Smooth muscle cell of the umbilical artery (primary cell): Measurements from ENCODE around the gene SPRR2G. TPM values are rescaled to one million over a fixed set of nuclear protein-coding genes. Genes with fewer than 3 reads are reported as not detected.

ENCODE experiments used
- total RNA-seq: library from RNA; depleted of rRNA; stranded (reverse); fragments of >200 nt; gene quantifications from 2 replicates; pipeline ENCODE4 v1.2.3, GENCODE V29; 2014

The SPRR2G gene
- not detected in 2 replicates for total RNA-seq

DNA sequence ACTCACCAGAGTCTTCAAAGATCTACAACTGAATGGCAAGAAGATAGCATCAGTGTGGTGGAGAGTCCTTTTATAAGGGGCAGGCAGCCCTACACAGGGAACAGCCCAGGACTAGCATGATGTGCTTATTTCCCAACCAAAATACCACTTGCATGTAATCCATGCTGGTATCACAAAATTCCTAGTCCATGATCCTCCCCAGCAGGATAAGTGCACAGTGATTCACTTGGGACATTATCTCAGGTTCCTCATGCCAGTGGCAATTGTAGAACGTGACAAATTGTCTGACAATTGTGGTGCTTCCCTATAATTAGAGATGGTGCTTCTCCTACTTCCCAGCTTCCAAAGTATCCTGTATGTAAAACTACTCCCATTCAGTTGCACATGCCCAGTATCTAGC is at the start of gene SPRR2G:
Gene SPRR2G (minus strand): TSS at position 45 of the 400 bp plus-strand sequence. CDS start 780 bp downstream, outside the sequence.

DNA sequence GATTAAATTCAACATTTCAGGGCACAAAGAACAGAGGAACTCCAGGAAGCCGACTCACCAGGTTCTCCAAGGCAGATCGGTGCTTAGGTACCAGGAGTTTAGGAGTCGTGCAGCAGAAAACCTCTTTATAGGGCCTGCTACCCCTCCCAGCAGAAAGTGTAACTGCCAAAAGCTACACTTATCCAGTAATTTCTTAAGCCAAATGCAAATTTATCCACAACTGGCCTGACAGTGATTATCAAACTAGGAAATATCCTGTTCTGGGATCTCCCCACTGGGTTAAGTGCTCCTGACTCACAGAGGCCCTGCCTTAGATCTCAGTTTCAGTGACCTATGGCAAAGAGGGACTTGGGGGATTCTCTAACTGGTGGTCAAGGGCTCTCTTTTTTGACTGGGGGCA is 37.3 kb downstream of the SPRR2G start, which contains the start of gene SPRR2F:
Gene SPRR2F (minus strand): TSS at position 101 of the 400 bp plus-strand sequence. CDS start 783 bp downstream, outside the sequence.

Other genes with a start within 250 kb of the SPRR2G start
- 1.1 TPM in 1 of 2 replicates, not detected in the other for gene IVL, start 242.3 kb downstream of the SPRR2G start, total RNA-seq
- gene SPRR5, start 203.7 kb downstream of the SPRR2G start, total RNA-seq, result not detected in 2 replicates
- not detected in 2 replicates for gene SPRR4, start 180.2 kb downstream of the SPRR2G start, total RNA-seq
- not detected in 2 replicates for gene SPRR1A, start 166.8 kb downstream of the SPRR2G start, total RNA-seq
- gene SPRR3, start 149.1 kb downstream of the SPRR2G start, total RNA-seq, result not detected in 2 replicates
- not detected in 2 replicates for gene SPRR1B, start 119.7 kb downstream of the SPRR2G start, total RNA-seq
- not detected in 2 replicates for gene SPRR2D, start 109.8 kb downstream of the SPRR2G start, total RNA-seq
- not detected in 2 replicates for gene SPRR2A, start 93.4 kb downstream of the SPRR2G start, total RNA-seq
- gene SPRR2B, start 79.3 kb downstream of the SPRR2G start, total RNA-seq, result not detected in 2 replicates
- not detected in 2 replicates for gene SPRR2E, start 56.4 kb downstream of the SPRR2G start, total RNA-seq
- gene SPRR2F, start 37.4 kb downstream of the SPRR2G start, total RNA-seq, result not detected in 2 replicates
- gene LELP1, start 52.5 kb upstream of the SPRR2G start, total RNA-seq, result not detected in 2 replicates
- 0.51 TPM in 1 of 2 replicates, not detected in the other for gene PRR9, start 66.7 kb upstream of the SPRR2G start, total RNA-seq
- not detected in 2 replicates for gene LORICRIN, start 108.8 kb upstream of the SPRR2G start, total RNA-seq
- not detected in 2 replicates for gene PGLYRP3, start 162.1 kb upstream of the SPRR2G start, total RNA-seq
- gene PGLYRP4, start 198.0 kb upstream of the SPRR2G start, total RNA-seq, result not detected in 2 replicates
- gene S100A9, start 207.0 kb upstream of the SPRR2G start, total RNA-seq, result not detected in 2 replicates
- not detected in 2 replicates for gene S100A12, start 224.7 kb upstream of the SPRR2G start, total RNA-seq
- not detected in 2 replicates for gene S100A8, start 240.2 kb upstream of the SPRR2G start, total RNA-seq